Mesenchymal stem cell (in vitro differentiated cells and primary cell): ENCODE data around the gene GNL1.

ENCODE experiments used
- DNase-seq: peaks from one replicate; pipeline ENCODE4 v3.0.0-alpha.2; 2013
- H2AFZ ChIP-seq: one replicate; pipeline ENCODE4 v1.6.1; 2013; ENCODE audit warnings: low read depth, mild to moderate bottlenecking, control low read depth, inconsistent platforms, low read length, moderate library complexity
- H2AK5ac ChIP-seq: 2 replicates; pipeline ENCODE4 v1.6.1; 2013; ENCODE audit warnings: low read length, moderate library complexity, mild to moderate bottlenecking, inconsistent platforms; ENCODE audit not compliant: severe bottlenecking
- H2BK120ac ChIP-seq: one replicate; pipeline ENCODE4 v1.6.1; 2013; ENCODE audit warnings: low read depth, mild to moderate bottlenecking, inconsistent platforms, low read length, moderate library complexity
- H2BK12ac ChIP-seq, 2 experiments: one replicate each; pipeline ENCODE4 v1.6.1; 2013; ENCODE audit warnings: inconsistent platforms in 2 of 2, low read length in 2 of 2, mild to moderate bottlenecking in 2 of 2, moderate library complexity in 2 of 2, control low read depth in 1 of 2
- H2BK15ac ChIP-seq: one replicate; pipeline ENCODE4 v1.6.1; 2013; ENCODE audit warnings: mild to moderate bottlenecking, low read depth, inconsistent platforms; ENCODE audit not compliant: poor library complexity, severe bottlenecking
- H2BK5ac ChIP-seq: 2 replicates; pipeline ENCODE4 v1.6.1; 2013; ENCODE audit warnings: low read depth, mild to moderate bottlenecking, low read length, control low read depth, inconsistent platforms; ENCODE audit not compliant: poor library complexity, severe bottlenecking
- H3K14ac ChIP-seq, 2 experiments: one replicate each; pipeline ENCODE4 v1.6.1; 2013; ENCODE audit warnings: inconsistent platforms in 2 of 2, low read length in 2 of 2, control low read depth in 1 of 2, mild to moderate bottlenecking in 1 of 2, moderate library complexity in 1 of 2
- H3K18ac ChIP-seq, 2 experiments: one replicate each; pipeline ENCODE4 v1.6.1; 2013; ENCODE audit warnings: inconsistent platforms in 2 of 2, low read length in 2 of 2, control low read depth in 1 of 2, low read depth in 1 of 2, mild to moderate bottlenecking in 1 of 2
- H3K23ac ChIP-seq, 2 experiments: one replicate each; pipeline ENCODE4 v1.6.1; 2013; ENCODE audit warnings: inconsistent platforms in 2 of 2, low read length in 2 of 2, mild to moderate bottlenecking in 2 of 2, moderate library complexity in 2 of 2, control low read depth in 1 of 2
- H3K27ac ChIP-seq: 2 replicates; pipeline ENCODE4 v1.5.1; 2013; ENCODE audit warnings: mild to moderate bottlenecking, moderate library complexity, low read length, control low read depth, inconsistent platforms; ENCODE audit not compliant: poor library complexity, severe bottlenecking
- H3K27me3 ChIP-seq, 2 experiments: 2 replicates each; pipeline versions ENCODE4 v1.6.1 to v1.7.0; 2013; ENCODE audit warnings: low read length in 2 of 2, mild to moderate bottlenecking in 2 of 2, moderate library complexity in 2 of 2, control low read depth in 1 of 2, inconsistent platforms in 1 of 2; ENCODE audit not compliant: control insufficient read depth in 1 of 2, insufficient read depth in 1 of 2
- H3K36me3 ChIP-seq, 2 experiments: 2 replicates each; pipeline versions ENCODE4 v1.6.1 to v1.7.0; 2013; ENCODE audit warnings: low read length in 2 of 2, control low read depth in 1 of 2, inconsistent platforms in 1 of 2, low read depth in 1 of 2, mild to moderate bottlenecking in 1 of 2; ENCODE audit not compliant: insufficient read depth in 2 of 2, control insufficient read depth in 1 of 2
- H3K4ac ChIP-seq, 2 experiments: one replicate each; pipeline ENCODE4 v1.6.1; 2013; ENCODE audit warnings: inconsistent platforms in 2 of 2, low read length in 2 of 2, mild to moderate bottlenecking in 2 of 2, moderate library complexity in 2 of 2, control low read depth in 1 of 2, low read depth in 1 of 2
- H3K4me1 ChIP-seq: 2 replicates; pipeline ENCODE4 v1.6.1; 2013; ENCODE audit warnings: low read depth, low read length, control low read depth; ENCODE audit not compliant: control insufficient read depth, insufficient read depth
- H3K4me2 ChIP-seq: 2 replicates; pipeline ENCODE4 v1.6.1; 2013; ENCODE audit warnings: low read length, mild to moderate bottlenecking, inconsistent platforms; ENCODE audit not compliant: poor library complexity, severe bottlenecking
- H3K4me3 ChIP-seq, 2 experiments: 2 replicates each; pipeline versions ENCODE4 v1.5.1 to v1.7.0; 2013; ENCODE audit warnings: low read length in 2 of 2, mild to moderate bottlenecking in 2 of 2, control low read depth in 1 of 2, low read depth in 1 of 2; ENCODE audit not compliant: insufficient read depth in 1 of 2
- H3K79me1 ChIP-seq: replicated peaks from 2 replicates; pipeline ENCODE4 v1.6.1; 2013; ENCODE audit warnings: mild to moderate bottlenecking, control low read depth, low read length, inconsistent platforms; ENCODE audit not compliant: poor library complexity, severe bottlenecking
- H3K9ac ChIP-seq: 2 replicates; pipeline ENCODE4 v1.7.0; 2013; ENCODE audit warnings: mild to moderate bottlenecking, low read length, moderate library complexity
- H3K9me3 ChIP-seq: 2 replicates; pipeline ENCODE4 v1.7.0; 2013; ENCODE audit warnings: mild to moderate bottlenecking, low read length; ENCODE audit not compliant: control insufficient read depth
- H4K8ac ChIP-seq: one replicate; pipeline ENCODE4 v1.6.1; 2013; ENCODE audit warnings: inconsistent platforms, mild to moderate bottlenecking, low read length, moderate library complexity
- H4K91ac ChIP-seq: one replicate; pipeline ENCODE4 v1.6.1; 2013; ENCODE audit warnings: mild to moderate bottlenecking, low read length, inconsistent platforms
- WGBS: methylation state at CpG from one replicate; pipeline ENCODE4 v1.1.7; 2013; ENCODE audit warnings: mixed read lengths; 5-methylcytosine and 5-hydroxymethylcytosine counted together

The GNL1 gene

DNA sequence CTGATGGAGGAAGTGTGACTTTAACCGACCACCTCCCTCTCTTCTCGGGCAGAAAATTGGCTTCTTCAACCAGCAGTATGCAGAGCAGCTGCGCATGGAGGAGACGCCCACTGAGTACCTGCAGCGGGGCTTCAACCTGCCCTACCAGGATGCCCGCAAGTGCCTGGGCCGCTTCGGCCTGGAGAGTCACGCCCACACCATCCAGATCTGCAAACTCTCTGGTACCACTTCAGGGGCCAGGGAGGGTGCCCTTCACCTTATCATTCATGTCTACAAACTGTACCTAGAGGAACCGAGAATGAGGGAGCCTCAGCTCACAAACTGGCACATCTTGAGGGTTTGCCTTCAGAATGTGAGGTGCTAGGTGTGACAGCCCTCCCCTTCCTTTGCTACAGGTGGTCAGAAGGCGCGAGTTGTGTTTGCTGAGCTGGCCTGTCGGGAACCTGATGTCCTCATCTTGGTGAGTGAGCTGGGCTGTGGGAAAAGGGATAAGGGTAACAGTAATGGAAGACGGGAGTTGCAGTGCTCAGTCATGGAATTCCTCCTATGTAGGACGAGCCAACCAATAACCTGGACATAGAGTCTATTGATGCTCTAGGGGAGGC is 33.6 kb upstream of the GNL1 start:
- Histone ChIP-seq H2BK5ac (no peak overlapping the region), H3K4me3 (no peak overlapping the region), H3K4ac (no peak overlapping the region), H2AK5ac (no peak overlapping the region), H4K8ac (no peak overlapping the region), H3K9me3 (no peaks in the 10 kb centered on the region), H3K79me1 (peaks cover 20% of the 10 kb centered on the region), H2BK120ac (no peak overlapping the region), H3K27me3 (no peaks in the 10 kb centered on the region), H3K14ac (no peak overlapping the region), H2AFZ (no peak overlapping the region), H3K9ac (peak overlapping the region; percentile 63), H4K91ac (no peak overlapping the region), H3K18ac (no peak overlapping the region), H2BK12ac (no peak overlapping the region), H3K27ac (no peak overlapping the region), H3K36me3 (peaks cover 70 to 94% of the 10 kb centered on the region in 2 experiments), H3K4me1 (peaks cover 3% of the 10 kb centered on the region), H3K23ac (no peak overlapping the region), H2BK15ac (no peak overlapping the region), H3K4me2 (no peak overlapping the region)
- WGBS, result 98% methylated on average over 12 of the region's 15 CpGs
- DNase-seq, result no peak

DNA sequence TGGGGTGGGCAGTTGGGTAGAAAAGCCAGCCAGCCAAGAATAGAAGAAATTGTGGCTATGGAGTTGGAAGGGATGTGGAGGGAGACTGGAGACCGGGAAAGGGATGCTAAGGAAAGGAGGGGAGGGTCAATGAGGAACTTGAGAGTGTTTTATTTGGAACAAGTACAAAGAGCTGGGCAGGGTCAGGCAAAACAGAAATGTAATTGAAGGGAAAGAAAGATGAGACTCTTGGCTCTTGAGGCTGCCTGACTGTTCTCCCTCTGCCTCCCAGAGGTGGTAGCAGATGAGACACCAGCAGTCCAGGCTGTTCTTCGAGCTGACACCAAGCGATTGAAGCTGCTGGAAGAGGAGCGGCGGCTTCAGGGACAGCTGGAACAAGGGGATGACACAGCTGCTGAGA is 27.6 kb upstream of the GNL1 start:
- H3K4me3 ChIP-seq, result no peak overlapping the region
- H3K18ac ChIP-seq, result no peak overlapping the region
- H2AFZ ChIP-seq, result no peak overlapping the region
- H3K9me3 ChIP-seq, result no peaks in the 10 kb centered on the region
- peaks cover 85 to 93% of the 10 kb centered on the region in 2 experiments for H3K36me3 ChIP-seq
- peaks cover 29% of the 10 kb centered on the region for H3K79me1 ChIP-seq
- no peak overlapping the region for H3K14ac ChIP-seq
- no peak overlapping the region for H2AK5ac ChIP-seq
- H3K4me2 ChIP-seq, result no peak overlapping the region
- 94% methylated on average over 5 of the region's 5 CpGs for WGBS
- H3K27ac ChIP-seq, result no peak overlapping the region
- no peak overlapping the region for H2BK5ac ChIP-seq
- H4K91ac ChIP-seq, result no peak overlapping the region
- H3K27me3 ChIP-seq, result no peaks in the 10 kb centered on the region
- peaks cover 1% of the 10 kb centered on the region for H3K4me1 ChIP-seq
- H3K4ac ChIP-seq, result no peak overlapping the region
- no peak for DNase-seq
- H3K9ac ChIP-seq, result no peak overlapping the region
- no peak overlapping the region for H2BK15ac ChIP-seq
- no peak overlapping the region for H4K8ac ChIP-seq
- no peak overlapping the region for H3K23ac ChIP-seq
- no peak overlapping the region for H2BK120ac ChIP-seq
- H2BK12ac ChIP-seq, result no peak overlapping the region

GRCh38 chr6:30578051-30578450 is 21.8 kb upstream of the GNL1 start:
- no peak overlapping the region for H4K91ac ChIP-seq
- H4K8ac ChIP-seq, result no peak overlapping the region
- H3K4me1 ChIP-seq, result peaks cover 3% of the 10 kb centered on the region
- H3K9ac ChIP-seq, result no peak overlapping the region
- no peak overlapping the region for H3K4me2 ChIP-seq
- H2BK15ac ChIP-seq, result no peak overlapping the region
- H2AK5ac ChIP-seq, result no peak overlapping the region
- no peak overlapping the region for H2AFZ ChIP-seq
- no peak overlapping the region for H2BK12ac ChIP-seq
- no peaks in the 10 kb centered on the region for H3K27me3 ChIP-seq
- no peak overlapping the region for H3K23ac ChIP-seq
- H2BK120ac ChIP-seq, result no peak overlapping the region
- no peaks in the 10 kb centered on the region for H3K9me3 ChIP-seq
- H3K27ac ChIP-seq, result no peak overlapping the region
- no peak overlapping the region for H2BK5ac ChIP-seq
- H3K36me3 ChIP-seq, result peaks cover 51 to 77% of the 10 kb centered on the region in 2 experiments
- no peak overlapping the region for H3K18ac ChIP-seq
- H3K79me1 ChIP-seq, result peaks cover 28% of the 10 kb centered on the region
- H3K4me3 ChIP-seq, result no peak overlapping the region
- DNase-seq, result no peak
- WGBS, result 97% methylated on average over 8 of the region's 8 CpGs
- no peak overlapping the region for H3K4ac ChIP-seq
- H3K14ac ChIP-seq, result no peak overlapping the region

DNA sequence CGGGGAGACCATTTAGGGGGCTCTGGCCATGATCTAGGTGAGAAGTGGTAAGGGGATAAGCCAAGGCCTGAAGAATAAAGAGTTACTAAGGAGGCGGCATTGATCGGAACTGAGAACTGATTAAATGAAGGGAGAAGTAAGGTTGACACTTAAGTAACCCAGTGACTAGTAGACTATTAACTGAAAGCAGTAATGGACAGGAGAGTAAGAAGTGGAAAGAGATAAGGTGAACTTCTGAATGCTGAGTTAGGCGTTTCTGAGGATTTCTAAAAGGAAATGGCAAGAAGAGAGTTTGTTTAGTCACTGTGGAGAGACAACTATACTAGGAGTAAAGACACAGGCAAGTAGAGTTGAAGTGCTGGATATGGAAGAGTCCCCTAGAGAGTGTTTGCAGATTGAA is 16.8 kb upstream of the GNL1 start:
- no peaks in the 10 kb centered on the region for H3K27me3 ChIP-seq
- peaks cover 14 to 38% of the 10 kb centered on the region in 2 experiments for H3K36me3 ChIP-seq
- H3K4ac ChIP-seq, result no peak overlapping the region
- WGBS, result 71% methylated on average over 4 of the region's 4 CpGs
- DNase-seq, result no peak
- peak overlapping the region; percentile 98 for H3K9ac ChIP-seq
- peaks cover 11% of the 10 kb centered on the region for H3K4me1 ChIP-seq
- peaks cover 16% of the 10 kb centered on the region for H3K79me1 ChIP-seq
- H3K18ac ChIP-seq, result no peak overlapping the region
- no peak overlapping the region for H2AK5ac ChIP-seq
- no peak overlapping the region for H2BK15ac ChIP-seq
- H3K4me2 ChIP-seq, result no peak overlapping the region
- no peak overlapping the region for H2BK120ac ChIP-seq
- H2BK12ac ChIP-seq, result no peak overlapping the region
- no peak overlapping the region for H4K91ac ChIP-seq
- no peak overlapping the region for H4K8ac ChIP-seq
- H3K23ac ChIP-seq, result no peak overlapping the region
- H3K27ac ChIP-seq, result no peak overlapping the region
- H2BK5ac ChIP-seq, result no peak overlapping the region
- no peak overlapping the region for H3K14ac ChIP-seq
- no peak overlapping the region for H2AFZ ChIP-seq
- no peaks in the 10 kb centered on the region for H3K9me3 ChIP-seq
- peak overlapping the region in 1 of 2 experiments; percentile 99 for H3K4me3 ChIP-seq
